Fibroblast of skin of back (primary cell): ENCODE data around the gene METTL13.

ENCODE experiments used
- DNase-seq: peaks from one replicate; pipeline ENCODE4 v3.0.0-alpha.2; 2013

Gene METTL13

DNA sequence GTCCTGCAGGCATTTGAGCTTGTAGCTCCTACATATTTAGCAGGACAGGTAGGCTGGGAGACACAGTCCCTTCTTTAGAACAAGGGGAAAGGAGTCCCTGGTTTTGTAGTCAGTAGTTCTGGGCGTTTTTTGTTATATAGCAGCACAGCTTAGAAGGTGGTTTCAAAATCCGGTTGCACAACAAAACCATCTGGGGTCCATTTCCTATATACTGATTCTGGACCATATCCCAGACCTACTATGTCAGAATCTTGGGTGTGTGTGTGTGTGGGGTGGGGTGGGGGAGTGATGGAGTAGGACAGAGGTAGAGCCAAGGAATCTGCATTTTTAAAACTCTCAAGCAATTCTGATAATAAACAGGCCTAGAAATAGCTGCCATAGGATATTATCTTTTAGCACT, 21.6 kb downstream of the METTL13 start:
- DNase-seq, result no peak

DNA sequence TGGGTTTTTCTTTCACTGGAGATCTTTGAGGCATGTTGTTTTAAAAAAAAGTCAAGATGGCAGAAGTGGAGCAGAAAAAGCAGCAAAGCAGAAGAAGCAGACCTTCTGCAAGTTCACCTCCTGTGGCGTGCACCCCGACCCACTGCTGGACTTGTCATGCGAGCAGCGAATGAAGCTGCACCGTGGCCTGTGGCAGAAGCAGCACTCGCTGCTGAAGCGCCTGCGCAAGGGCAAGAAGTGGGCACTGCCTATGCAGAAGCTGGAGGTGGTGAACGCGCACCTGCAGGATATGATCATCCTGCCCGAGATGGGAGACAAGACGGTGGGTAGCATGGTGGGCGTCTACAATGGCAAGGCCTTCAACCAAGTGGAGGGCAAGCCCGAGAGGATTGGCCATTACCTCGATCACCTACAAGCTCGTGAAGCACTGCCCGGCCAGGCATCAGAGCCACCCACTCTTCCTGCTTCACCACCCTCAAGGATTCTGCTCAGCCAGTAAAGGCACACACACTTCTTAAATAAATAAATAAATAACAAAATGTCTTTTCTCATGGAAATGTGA, 22.1 kb downstream of the METTL13 start:
- DNase-seq, result no peak

DNA sequence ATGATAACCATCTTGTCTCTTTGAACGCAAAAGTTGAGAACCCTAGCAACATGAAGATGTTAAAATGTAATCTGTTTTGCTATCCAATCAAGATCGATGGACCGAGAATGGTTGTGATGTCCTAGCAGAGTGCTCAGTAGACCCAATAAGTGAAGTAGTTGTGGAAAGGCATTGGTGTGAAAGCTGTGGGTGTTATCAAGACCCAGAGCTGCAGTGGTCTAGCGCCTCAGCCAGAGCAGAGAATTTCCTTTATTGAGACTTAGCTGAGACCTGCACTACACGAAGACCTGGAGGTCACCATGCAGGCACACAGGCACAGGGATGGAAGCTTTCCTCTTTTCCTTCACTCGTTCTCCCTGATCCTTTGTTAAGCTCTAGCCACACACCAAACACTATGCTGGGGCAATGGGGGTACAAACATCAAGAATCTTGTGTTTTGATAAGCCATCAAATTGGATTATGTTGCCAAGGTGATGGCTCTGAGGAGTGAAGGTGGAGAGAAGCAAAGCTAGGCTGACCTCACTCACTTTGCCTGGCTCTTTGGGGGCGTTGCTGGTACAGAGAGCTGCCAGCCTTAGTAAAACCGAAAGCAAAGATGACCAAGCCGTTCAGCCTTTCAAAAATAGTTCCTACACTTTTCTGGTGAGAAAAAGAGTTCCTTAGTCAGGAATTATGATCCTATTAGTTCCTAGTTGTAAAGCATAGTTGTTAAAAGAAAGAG, 24.1 kb downstream of the METTL13 start:
- no peak for DNase-seq

DNA sequence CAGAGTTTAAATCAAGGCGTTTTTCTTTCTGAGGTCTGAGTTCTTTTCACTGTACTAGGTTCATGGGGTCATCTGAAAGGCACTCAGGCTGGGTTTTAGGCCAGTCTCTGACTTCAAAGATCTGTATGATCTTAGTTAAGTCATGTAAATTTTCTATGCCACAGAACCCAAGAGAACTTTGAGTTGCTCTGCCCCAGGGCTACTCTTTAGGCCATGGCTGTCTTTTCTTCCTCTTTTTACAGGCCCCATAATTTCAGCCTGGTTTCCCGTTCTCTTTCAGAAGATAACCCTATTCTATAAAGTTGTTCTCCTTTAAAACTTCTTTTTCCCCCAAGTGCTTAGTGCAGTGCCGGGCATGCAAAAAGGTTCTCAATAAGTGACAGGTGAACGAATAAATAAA, 26.1 kb downstream of the METTL13 start:
- no peak for DNase-seq

DNA sequence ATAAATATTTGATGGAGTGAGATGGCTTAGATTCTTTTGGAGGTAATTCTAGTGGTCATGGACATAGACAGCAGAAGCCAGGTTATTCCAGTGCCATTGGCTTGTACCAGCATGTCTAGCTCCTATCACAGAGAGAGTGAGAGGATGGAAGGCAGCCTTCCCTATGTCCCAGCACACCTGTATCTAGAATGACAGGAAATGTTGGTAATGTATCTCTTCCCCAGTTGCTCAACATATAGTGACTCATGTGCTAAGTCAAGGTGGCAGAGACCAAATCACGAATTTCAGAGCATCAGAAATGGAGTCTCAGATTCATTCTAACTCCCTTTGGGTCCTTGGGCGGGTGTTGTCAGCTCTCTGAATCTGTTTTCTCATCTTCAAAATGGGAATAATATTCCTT, 28.4 kb downstream of the METTL13 start:
- no peak for DNase-seq

DNA sequence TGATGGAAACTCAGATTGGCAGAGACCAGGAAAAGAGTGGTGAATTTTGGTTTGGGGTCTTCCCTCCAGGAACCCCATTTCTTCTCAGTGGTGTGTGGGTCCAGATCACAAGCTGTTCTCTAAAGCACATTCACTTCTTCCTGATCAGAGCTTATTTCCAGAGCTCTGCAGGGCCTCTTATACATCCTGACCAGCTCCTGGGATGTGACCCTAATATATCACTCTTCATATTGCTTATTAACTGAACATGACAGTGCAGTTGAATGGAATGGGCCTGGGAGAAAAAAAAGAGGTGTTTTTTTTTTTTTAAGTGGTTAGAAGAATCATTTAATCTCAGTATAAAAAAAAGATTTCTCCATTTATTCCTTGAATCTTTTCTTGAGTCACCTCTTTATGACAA, 30.2 kb downstream of the METTL13 start:
- DNase-seq, result no peak

DNA sequence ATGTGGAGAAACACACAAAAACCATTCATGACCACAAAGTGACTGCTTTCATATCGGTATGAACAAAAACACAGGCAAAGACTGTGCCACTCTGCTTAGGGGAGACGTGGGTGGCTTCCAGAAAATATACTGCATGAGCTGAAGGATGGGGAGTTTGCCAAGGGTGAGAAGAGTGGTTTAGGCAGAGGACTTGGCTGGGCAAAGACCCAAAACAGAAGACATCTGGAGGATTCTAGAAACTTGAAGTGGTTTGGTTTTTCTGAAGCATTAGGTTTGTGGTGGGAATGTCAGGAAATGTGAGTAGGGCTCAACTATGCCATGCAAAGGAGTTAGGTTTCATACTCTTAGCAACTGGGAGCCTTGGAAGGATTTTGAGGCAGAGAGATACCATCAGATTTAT, 33.2 kb downstream of the METTL13 start:
- peak; percentile 19 for DNase-seq

DNA sequence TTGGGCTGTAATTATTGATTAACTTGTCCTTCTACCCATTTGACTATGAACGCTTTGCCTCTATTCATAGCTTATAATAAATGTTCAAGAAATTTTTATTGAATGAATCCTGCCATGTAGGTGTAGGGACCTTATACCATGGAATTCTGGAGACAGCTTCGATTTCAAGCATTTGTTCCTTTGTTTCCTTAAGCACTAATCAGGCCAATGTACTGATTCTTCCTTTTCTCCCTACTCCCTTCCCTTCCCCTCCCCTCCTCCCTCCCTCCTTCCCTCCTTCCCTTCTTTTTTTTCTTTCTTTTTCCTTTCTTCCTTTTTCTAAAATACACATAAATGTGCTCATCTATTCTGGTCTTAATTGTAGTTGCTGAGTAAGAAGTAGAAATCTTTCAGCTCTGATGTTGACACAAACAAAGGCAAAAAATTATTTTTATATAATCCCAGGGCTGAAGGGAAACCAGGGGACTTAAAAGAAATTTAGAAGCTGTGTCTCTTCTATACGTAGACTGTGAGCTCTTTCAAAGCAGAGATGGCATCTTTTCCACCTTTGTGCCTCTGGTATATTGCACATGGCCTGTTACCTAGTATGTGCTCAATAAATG, 34.9 kb downstream of the METTL13 start:
- no peak for DNase-seq

DNA sequence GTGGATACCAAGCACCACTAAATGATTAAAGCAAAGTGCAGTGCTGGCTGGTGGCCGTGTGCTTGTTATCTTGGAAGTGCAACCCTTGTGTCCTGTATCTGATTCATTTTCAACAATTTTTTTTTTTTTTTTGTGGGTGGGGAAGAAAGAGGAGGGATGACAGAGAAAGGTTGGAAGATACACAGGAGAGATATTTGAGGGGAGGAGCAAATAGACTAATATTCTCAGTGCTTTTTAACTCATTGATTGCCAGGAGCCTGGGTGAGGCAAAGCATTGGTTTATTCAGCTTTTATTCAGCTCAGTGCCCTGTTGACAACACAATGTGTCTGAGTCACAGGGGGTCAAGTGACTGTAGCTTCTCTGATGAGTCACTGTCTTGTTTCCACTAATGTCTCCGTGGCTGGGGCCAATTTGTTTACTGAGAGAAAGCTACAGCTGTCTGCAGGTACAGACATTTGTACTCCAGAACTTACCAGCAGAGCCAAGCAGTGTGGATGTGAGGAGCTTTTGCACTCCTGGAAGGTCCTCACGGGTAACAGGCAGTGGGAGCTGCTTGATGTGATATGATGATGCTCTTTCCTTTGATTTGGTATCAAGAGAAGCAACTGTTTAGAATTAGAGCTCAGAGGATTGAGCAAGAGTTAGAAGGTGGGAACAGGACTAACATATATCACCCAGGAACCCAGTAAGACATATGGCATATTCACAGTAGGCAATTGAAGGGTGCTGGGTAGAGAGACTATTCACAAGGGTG, 36.2 kb downstream of the METTL13 start:
- peak; percentile 81 for DNase-seq

DNA sequence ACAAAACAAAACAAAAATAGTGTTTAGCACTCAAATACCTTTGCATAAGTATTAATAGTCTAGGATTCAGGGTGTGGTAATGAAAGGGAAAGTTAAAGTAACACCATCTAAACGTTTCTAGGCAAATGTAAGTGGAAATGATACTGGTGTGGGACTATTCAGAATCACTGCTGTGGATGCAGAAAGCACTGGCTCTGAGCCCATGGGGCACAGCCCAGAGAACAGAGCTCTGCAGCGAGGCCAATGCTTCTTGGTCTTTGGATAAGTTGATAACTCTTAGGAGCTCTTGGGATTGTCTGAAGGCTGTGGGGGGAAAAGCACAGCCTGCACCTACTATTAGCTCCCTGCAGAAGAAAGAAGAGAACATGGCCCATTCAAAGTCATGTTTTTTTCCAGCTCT, 38.5 kb downstream of the METTL13 start:
- DNase-seq, result no peak

DNA sequence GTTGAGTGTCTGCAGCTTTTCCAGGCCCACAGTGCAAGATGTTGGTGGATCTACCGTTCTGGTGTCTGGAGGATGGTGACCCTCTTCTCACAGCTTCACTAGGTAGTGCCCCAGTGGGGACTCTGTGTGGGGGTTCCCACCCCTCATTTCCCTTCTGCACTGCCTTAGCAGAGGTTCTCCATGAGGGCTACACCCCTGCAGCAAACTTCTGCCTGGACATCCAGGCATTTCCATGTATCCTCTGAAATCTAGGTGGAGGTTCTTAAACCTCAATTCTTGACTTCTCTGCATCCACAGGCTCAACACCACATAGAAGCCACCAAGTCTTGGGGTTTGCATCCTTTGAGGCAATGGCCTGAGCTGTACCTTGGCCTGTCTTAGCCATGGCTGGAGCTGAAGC, 45.5 kb downstream of the METTL13 start:
- DNase-seq, result no peak

DNA sequence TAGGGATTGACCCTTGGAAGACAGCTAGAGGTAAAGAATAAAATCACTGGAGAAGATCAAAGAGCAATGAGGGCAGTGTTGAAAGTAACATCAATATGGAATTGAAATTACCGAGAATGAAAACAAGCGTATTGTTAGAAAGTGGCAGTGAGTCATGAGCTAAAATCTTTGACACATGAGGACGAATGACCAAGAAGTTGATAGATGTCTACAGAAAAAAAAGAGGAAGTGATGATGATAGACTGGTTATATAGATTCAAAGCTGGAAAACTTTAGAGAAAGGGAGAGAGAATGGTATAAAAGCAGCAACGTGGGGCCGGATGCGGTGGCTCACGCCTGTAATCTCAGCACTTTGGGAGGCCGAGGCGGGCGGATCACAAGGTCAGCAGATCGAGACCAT, 47.3 kb downstream of the METTL13 start:
- no peak for DNase-seq

DNA sequence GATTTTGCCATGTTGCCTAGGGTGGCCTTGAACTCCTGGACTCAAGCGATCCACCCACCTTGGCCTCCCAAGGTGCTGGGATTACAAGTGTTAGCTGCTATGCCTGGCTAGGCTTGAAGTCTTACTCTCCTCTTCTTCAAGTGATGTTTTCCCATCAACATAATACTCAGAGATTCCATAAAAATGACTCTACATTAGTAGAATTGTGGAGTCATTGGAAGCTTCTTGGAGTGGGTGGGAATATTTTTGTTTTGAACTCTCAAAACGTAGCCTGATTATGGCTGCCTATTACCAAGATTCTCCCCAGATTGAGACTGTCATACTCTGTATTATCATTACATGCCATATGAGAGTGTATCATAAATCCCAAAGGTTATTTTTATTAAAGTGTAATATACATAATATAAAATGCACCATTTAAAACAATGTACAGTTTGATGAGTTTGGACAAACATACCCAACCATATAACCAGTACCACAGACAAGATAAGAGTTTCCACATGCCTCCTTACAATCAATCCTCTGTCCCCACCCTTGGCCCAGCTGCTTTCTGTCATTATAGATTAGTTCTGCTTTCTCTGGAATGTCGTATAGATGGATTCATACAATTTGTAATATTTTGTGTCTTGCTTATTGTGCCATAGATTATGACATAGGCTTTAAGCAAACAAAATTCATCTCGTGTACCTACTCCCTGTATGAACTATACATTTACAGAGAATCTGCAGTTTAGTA, 51.8 kb downstream of the METTL13 start:
- peak; percentile 74 for DNase-seq

DNA sequence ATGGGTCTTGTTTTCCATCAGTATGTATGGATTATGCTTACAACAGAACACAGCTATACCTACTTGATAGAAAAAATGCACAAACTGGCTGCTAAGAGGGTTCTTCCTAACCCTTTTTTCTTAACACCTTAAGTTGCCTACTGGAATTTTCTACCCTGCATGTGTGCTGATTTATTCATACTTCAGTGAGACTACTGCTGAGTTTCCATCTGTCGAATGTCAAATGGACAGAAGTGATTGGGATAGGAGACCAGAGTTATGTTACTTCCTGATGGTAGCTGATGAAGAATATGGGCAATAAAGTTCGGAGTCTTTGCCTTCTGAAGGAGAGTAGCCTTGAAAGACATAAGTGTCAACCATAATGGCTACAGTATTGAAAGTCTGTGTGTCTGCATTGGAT, 53.4 kb downstream of the METTL13 start:
- DNase-seq, result no peak

DNA sequence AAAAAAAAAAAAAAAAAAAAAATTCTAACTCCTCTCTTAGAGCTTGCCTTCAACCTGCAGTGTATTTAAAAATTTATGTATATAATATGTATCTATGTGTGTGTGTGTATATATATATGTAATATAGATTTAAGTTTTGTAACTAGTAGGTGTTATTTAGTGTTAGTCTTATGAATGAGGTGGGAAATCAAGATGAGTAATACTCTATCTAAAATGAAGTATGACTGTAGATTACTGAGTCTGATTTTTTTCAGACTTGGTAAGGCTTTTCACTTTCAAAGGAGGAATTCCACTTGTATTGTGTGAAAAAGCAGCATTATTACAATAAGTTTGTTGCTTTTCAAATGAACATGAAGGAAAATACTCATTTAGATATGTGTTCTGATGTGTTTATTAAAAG, 54.4 kb downstream of the METTL13 start:
- no peak for DNase-seq

DNA sequence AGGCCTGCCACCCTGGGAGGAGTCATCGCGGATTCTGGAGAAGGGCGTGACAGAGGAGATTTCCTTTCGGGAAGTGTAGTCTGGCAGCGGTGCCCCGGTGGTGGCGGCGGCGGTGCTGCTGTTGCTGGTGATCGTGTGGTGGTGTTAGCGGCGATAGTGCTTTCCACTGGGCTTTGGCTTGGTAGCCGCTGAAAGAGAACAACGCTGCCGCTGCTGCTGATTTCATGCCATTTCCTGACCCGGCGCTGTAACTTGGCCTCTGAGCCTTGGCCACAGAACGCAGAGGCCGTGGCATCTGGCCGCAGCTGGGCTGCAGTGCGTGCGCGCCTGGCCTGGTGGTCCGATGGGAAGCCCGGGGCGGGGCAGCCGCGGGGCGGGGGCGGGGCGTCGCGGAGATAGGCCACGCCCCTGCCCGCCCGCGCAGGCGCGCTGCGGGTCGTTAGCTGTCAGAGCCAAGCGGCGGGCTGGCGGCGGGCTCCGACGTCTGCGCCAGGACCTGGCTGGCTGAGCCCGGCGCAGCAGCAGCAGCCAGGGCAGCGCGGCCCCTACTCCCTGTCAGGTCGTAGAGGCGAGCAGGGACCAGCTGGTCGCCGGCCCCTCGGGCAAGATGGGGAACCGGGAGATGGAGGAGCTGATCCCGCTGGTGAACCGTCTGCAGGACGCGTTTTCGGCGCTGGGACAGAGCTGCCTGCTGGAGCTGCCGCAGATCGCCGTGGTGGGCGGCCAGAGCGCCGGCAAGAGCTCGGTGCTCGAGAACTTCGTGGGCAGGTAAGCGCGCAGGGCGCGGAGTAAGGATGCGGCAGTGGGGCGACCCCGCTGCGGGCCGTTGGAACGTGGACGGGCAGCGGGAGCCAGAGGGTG, 59.8 kb downstream of the METTL13 start, which contains the start of gene DNM3:
Gene DNM3 (plus strand): TSS at position 449 of the 861 bp plus-strand sequence. CDS start 159 bp downstream, at position 608.
- DNase-seq, result peak; percentile 74

DNA sequence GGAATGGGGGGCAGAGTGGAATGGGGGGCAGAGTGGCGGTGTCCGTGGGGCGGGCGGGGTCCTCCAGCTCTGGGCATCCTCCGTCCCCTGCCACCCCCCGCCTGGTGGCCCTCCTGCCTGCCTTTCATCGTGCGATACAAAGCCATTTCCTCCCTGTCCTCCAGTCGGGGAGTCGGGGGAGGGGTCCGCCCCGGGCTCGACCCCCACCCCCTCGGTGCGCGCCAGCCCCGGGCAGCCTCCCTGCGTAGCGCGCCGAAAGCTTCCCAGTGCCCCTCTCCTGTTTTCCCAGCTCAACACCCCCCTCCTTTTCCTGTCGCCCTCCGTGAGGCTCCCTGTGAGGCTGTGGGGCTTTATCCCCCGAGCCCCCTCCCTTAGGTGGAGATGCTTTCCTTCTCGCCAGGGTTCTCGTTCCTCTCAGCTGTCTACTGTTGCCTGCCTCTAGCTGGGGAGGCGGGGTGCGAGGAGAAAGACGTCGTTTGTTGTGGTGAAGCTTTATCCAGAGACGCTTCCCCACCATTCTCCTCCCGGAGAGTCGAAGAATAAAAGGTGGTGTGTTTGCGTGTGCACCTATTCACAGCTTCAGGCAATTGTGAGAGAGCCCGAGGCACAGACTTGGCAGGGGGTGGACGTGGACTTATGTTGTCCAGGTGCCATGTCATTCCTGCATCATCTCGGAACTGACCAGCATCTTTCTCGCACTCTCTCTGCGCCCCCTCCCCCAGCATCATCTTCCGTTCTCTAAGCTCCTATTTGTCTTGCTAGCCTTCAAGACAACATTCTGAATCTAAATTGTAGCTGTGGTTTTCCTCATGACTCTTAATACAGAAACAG, 60.7 kb downstream of the METTL13 start:
- DNase-seq, result no peak

DNA sequence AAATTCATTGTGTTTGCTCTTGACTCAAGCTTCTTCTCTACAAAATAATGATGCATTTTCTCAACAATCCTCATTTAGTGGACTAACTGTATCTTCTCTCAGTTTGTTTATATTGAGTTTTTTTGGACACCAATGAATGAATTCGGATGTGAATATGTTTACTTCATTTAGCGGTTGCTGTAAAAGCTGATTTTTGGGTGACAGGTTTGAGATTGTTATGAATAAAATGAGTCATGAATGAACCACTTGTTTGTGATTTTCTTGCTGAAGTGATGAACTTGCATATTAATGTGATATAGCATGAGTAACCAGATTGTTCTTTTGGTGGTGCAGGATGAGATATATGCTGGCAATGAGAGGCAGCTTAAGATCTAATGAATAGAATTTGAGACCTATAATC, 62.9 kb downstream of the METTL13 start:
- DNase-seq, result no peak

DNA sequence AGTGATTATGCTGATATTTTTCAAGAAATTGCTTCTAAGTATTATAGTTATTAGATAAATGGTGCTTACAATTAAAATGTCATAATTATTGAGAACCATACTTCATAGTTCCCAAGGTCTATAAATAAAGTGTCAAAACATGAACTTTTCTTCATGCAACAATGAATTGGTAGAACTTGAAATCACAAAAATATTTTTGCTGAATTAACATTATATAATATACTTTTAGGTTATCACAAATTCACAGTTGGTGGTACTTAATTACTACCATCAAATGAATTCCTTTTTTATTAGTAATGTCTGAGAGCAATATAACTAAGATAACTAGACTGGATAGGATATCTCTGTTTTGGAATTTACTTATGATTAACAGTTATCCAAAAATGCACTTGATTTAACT, 64.5 kb downstream of the METTL13 start:
- no peak for DNase-seq
